ENCODE measurements around the gene ZNF658. TPM values are rescaled to one million over a fixed set of nuclear protein-coding genes. Genes with fewer than 3 reads are reported as not detected.
"Not testable (repeated sequence)": the region's sequence is repeated elsewhere in the genome, so short reads cannot be mapped to it uniquely, and the experiment has no call there.

Gene ZNF658
- total RNA-seq = 1.2 and 2.0 TPM in 2 replicates

GRCh38 chr9:66900490-66901131 is at the start of gene ZNF658:
Gene ZNF658 (plus strand): TSS chr9:66900725. CDS start chr9:66903562, 2,837 bp downstream.
- H3K4me3 ChIP-seq (ENCODE audit: low read depth, low read length) = peak within 1 kb of the TSS; percentile 58
- peak; percentile 70 for DNase-seq (ENCODE audit: low read depth)

- DNase-seq (ENCODE audit: low read depth); H3K4me3 ChIP-seq (ENCODE audit: low read depth, low read length): not testable (repeated sequence)
Observed at GRCh38 chr9:66861732-66862131, 38.8 kb upstream of the ZNF658 start.

GRCh38 chr9:66868660-66869059 is 31.9 kb upstream of the ZNF658 start:
- not testable (repeated sequence) for H3K4me3 ChIP-seq (ENCODE audit: low read depth, low read length); DNase-seq (ENCODE audit: low read depth)

- DNase-seq (ENCODE audit: low read depth); H3K4me3 ChIP-seq (ENCODE audit: low read depth, low read length): not testable (repeated sequence)
Observed at GRCh38 chr9:66880605-66881004, 19.9 kb upstream of the ZNF658 start.

- DNase-seq (ENCODE audit: low read depth) = not testable (repeated sequence)
Observed at GRCh38 chr9:66881847-66882246, 18.7 kb upstream of the ZNF658 start.

GRCh38 chr9:66890334-66890733 is 10.2 kb upstream of the ZNF658 start:
- H3K4me3 ChIP-seq (ENCODE audit: low read depth, low read length); DNase-seq (ENCODE audit: low read depth): not testable (repeated sequence)

More at GRCh38 chr9:66881847-66882246, 18.7 kb upstream of the ZNF658 start:
- not testable (repeated sequence) for H3K4me3 ChIP-seq (ENCODE audit: low read depth, low read length)

GRCh38 chr9:66901141-66901540 is 616 bp downstream of the ZNF658 start:
- peak overlapping the region; percentile 58 for H3K4me3 ChIP-seq (ENCODE audit: low read depth, low read length)
- DNase-seq (ENCODE audit: low read depth) = not testable (repeated sequence)

GRCh38 chr9:66909560-66909959 is 9.0 kb downstream of the ZNF658 start:
- not testable (repeated sequence) for H3K4me3 ChIP-seq (ENCODE audit: low read depth, low read length); DNase-seq (ENCODE audit: low read depth)

- not testable (repeated sequence) for H3K4me3 ChIP-seq (ENCODE audit: low read depth, low read length); DNase-seq (ENCODE audit: low read depth)
Observed at GRCh38 chr9:66920072-66920471, 19.5 kb downstream of the ZNF658 start.

- H3K4me3 ChIP-seq (ENCODE audit: low read depth, low read length); DNase-seq (ENCODE audit: low read depth): not testable (repeated sequence)
Observed at GRCh38 chr9:66936194-66936870, 35.8 kb downstream of the ZNF658 start.

GRCh38 chr9:66937662-66938061 is 37.1 kb downstream of the ZNF658 start:
- not testable (repeated sequence) for H3K4me3 ChIP-seq (ENCODE audit: low read depth, low read length); DNase-seq (ENCODE audit: low read depth)

GRCh38 chr9:66938322-66938721 is 37.8 kb downstream of the ZNF658 start:
- not testable (repeated sequence) for DNase-seq (ENCODE audit: low read depth)

GRCh38 chr9:66939878-66940830 is 39.6 kb downstream of the ZNF658 start:
- DNase-seq (ENCODE audit: low read depth); H3K4me3 ChIP-seq (ENCODE audit: low read depth, low read length): not testable (repeated sequence)

More at GRCh38 chr9:66938322-66938721, 37.8 kb downstream of the ZNF658 start:
- H3K4me3 ChIP-seq (ENCODE audit: low read depth, low read length) = not testable (repeated sequence)

GRCh38 chr9:66942400-66943155 is 42.1 kb downstream of the ZNF658 start:
- DNase-seq (ENCODE audit: low read depth); H3K4me3 ChIP-seq (ENCODE audit: low read depth, low read length): not testable (repeated sequence)

GRCh38 chr9:66952576-66952975 is 52.1 kb downstream of the ZNF658 start:
- H3K4me3 ChIP-seq (ENCODE audit: low read depth, low read length); DNase-seq (ENCODE audit: low read depth): not testable (repeated sequence)
